ENCODE results near the gene KAT2B. TPM values are rescaled to one million over a fixed set of nuclear protein-coding genes. Genes with fewer than 3 reads are reported as not detected.

KAT2B gene
- total RNA-seq, 1 experiment from 2014 or later, result 3.2 TPM

- Histone ChIP-seq H3F3A (ENCODE audit: insufficient read depth, low read depth) (no peaks in the 10 kb centered on the region), H2AFZ (no peak overlapping the region), H3K4me1 (replicated peaks; ENCODE audit: insufficient read depth) (no peaks in the 10 kb centered on the region), H4K20me1 (ENCODE audit: insufficient read depth) (no peaks in the 10 kb centered on the region), H3K27me3 (ENCODE audit: insufficient read depth, low read depth) (no peaks in the 10 kb centered on the region), H3K9me2 (ENCODE audit: insufficient read depth) (no peaks in the 10 kb centered on the region), H3K27ac (no peak overlapping the region), H3K79me2 (ENCODE audit: low read depth) (no peaks in the 10 kb centered on the region), H3K36me3 (ENCODE audit: low read depth) (no peaks in the 10 kb centered on the region), H3K4me2 (no peak overlapping the region), H3K9me3 (ENCODE audit: insufficient read depth, low read depth) (no peaks in the 10 kb centered on the region), H3K4me3 (no peak overlapping the region)
- ChIA-PET POLR2A (ENCODE audit: unreplicated experiment) (no interaction called here), CTCF (no interaction called here)
- intact Hi-C loops (cut with micrococcal nuclease; ENCODE audit: unreplicated experiment), result no loop called here
- TF ChIP-seq EZH2 (IDR thresholded peaks at IDR 0.05; ENCODE audit: low read depth) (no peak), CTCF (conservative IDR thresholded peaks at IDR 0.05) (no peak)
- no TSS peak for BruUV-seq (replicated peaks)
- no peak for DNase-seq
Measured at GRCh38 chr3:20140881-20141280, 100.6 kb downstream of the KAT2B start.

GRCh38 chr3:20141316-20141715 lies 101.1 kb downstream of the KAT2B start:
- no peak overlapping the region for H3K27ac ChIP-seq
- no peaks in the 10 kb centered on the region for H3K27me3 ChIP-seq (ENCODE audit: insufficient read depth, low read depth)
- no peaks in the 10 kb centered on the region for H3F3A ChIP-seq (ENCODE audit: insufficient read depth, low read depth)
- no peaks in the 10 kb centered on the region for H3K4me1 ChIP-seq (replicated peaks; ENCODE audit: insufficient read depth)
- POLR2A ChIA-PET (ENCODE audit: unreplicated experiment), result no interaction called here
- no peak overlapping the region for H3K4me2 ChIP-seq
- H3K9me3 ChIP-seq (ENCODE audit: insufficient read depth, low read depth), result no peaks in the 10 kb centered on the region; the same call in 1 of the 2 replicates
- intact Hi-C loops (cut with micrococcal nuclease; ENCODE audit: unreplicated experiment), result no loop called here
- no peak for DNase-seq
- TF ChIP-seq CTCF (conservative IDR thresholded peaks at IDR 0.05), result no peak
- TF ChIP-seq EZH2 (IDR thresholded peaks at IDR 0.05; ENCODE audit: low read depth), result no peak
- H3K9me2 ChIP-seq (ENCODE audit: insufficient read depth), result no peaks in the 10 kb centered on the region
- no peaks in the 10 kb centered on the region for H4K20me1 ChIP-seq (ENCODE audit: insufficient read depth)
- CTCF ChIA-PET, result no interaction called here
- no peak overlapping the region for H3K4me3 ChIP-seq
- no peaks in the 10 kb centered on the region for H3K79me2 ChIP-seq (ENCODE audit: low read depth)
- BruUV-seq (replicated peaks), result no TSS peak
- H2AFZ ChIP-seq, result no peak overlapping the region
- H3K36me3 ChIP-seq (ENCODE audit: low read depth), result no peaks in the 10 kb centered on the region

DNA sequence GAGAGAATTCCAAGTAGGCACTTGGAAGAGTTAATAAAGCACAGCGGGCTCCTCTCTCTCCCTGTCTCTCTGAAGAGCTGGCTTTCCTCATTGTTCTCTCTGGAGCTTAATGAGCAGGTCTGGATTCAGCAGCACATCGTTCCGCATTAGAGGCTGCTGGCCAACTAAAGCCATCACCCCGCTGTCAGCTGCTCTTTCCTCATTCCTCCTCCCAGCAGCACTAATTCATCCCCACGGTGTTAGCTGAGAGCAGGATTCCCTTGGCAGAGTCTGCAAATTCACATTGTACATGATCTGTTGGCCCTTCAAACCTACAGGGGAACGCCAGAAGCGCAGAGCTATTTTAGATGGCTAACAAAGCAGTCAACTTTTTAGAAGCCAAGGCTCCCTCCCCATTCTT lies 101.6 kb downstream of the KAT2B start:
- POLR2A ChIA-PET (ENCODE audit: unreplicated experiment), result no interaction called here

DNA sequence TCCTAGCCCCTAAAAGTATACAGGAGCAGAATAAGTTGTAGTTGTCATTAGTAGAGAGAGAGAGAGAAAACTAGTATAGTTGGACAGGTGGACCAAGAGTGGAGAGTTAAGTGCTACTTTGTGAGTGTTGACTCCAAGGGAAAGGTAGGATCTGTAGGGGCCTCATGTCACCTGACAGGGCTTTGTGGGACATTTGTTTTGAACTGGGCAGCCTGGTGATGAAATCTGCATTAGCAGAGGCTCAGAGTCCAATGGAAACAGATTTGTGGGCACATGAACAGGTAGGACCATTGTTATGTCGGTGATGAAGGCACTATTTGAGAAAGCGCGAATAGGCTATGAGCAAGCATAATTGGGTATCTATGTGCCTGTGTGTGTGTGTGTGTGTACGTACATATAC lies 102.3 kb downstream of the KAT2B start:
- intact Hi-C loops (cut with micrococcal nuclease; ENCODE audit: unreplicated experiment), result no loop called here
- CTCF ChIA-PET, result no interaction called here
- BruUV-seq (replicated peaks), result no TSS peak

More for the DNA sequence above, 101.6 kb downstream of the KAT2B start:
- Histone ChIP-seq H3K9me2 (ENCODE audit: insufficient read depth) (no peaks in the 10 kb centered on the region), H3K4me2 (no peak overlapping the region), H3K4me3 (no peak overlapping the region), H3K9me3 (ENCODE audit: insufficient read depth, low read depth) (no peaks in the 10 kb centered on the region; the same call in 1 of the 2 replicates), H3F3A (ENCODE audit: insufficient read depth, low read depth) (no peaks in the 10 kb centered on the region), H3K79me2 (ENCODE audit: low read depth) (no peaks in the 10 kb centered on the region), H3K27ac (no peak overlapping the region), H4K20me1 (ENCODE audit: insufficient read depth) (no peaks in the 10 kb centered on the region), H3K4me1 (replicated peaks; ENCODE audit: insufficient read depth) (no peaks in the 10 kb centered on the region), H3K36me3 (ENCODE audit: low read depth) (no peaks in the 10 kb centered on the region), H2AFZ (no peak overlapping the region), H3K27me3 (ENCODE audit: insufficient read depth, low read depth) (no peaks in the 10 kb centered on the region)
- CTCF ChIA-PET, result no interaction called here
- no TSS peak for BruUV-seq (replicated peaks)
- DNase-seq, result no peak
- intact Hi-C loops (cut with micrococcal nuclease; ENCODE audit: unreplicated experiment), result no loop called here
- no peak for TF ChIP-seq EZH2 (IDR thresholded peaks at IDR 0.05; ENCODE audit: low read depth)

More for the DNA sequence above, 102.3 kb downstream of the KAT2B start:
- POLR2A ChIA-PET (ENCODE audit: unreplicated experiment), result no interaction called here
- no peaks in the 10 kb centered on the region; the same call in 1 of the 2 replicates for H3K9me3 ChIP-seq (ENCODE audit: insufficient read depth, low read depth)
- no peak for DNase-seq
- H3K27ac ChIP-seq, result no peak overlapping the region
- no peak overlapping the region for H3K4me3 ChIP-seq
- H3K4me1 ChIP-seq (replicated peaks; ENCODE audit: insufficient read depth), result no peaks in the 10 kb centered on the region
- no peak overlapping the region for H3K4me2 ChIP-seq
- H3K27me3 ChIP-seq (ENCODE audit: insufficient read depth, low read depth), result no peaks in the 10 kb centered on the region
- H2AFZ ChIP-seq, result no peak overlapping the region
- no peak for TF ChIP-seq EZH2 (IDR thresholded peaks at IDR 0.05; ENCODE audit: low read depth)
- TF ChIP-seq CTCF (conservative IDR thresholded peaks at IDR 0.05), result no peak
- H3K36me3 ChIP-seq (ENCODE audit: low read depth), result no peaks in the 10 kb centered on the region
- no peaks in the 10 kb centered on the region for H3K79me2 ChIP-seq (ENCODE audit: low read depth)
- no peaks in the 10 kb centered on the region for H3F3A ChIP-seq (ENCODE audit: insufficient read depth, low read depth)
- no peaks in the 10 kb centered on the region for H3K9me2 ChIP-seq (ENCODE audit: insufficient read depth)
- H4K20me1 ChIP-seq (ENCODE audit: insufficient read depth), result no peaks in the 10 kb centered on the region

All from PC-9 (cell line).